Measurements from ENCODE around the gene BICDL2. TPM values are rescaled to one million over a fixed set of nuclear protein-coding genes. Genes with fewer than 3 reads are reported as not detected.

The BICDL2 gene
- total and polyA plus RNA-seq, 2 of the 8 experiments (the other 6 are each of a cell fraction or from before 2014, with no cell fraction given) = 7.3 to 15.9 TPM

GRCh38 chr16:3013491-3013951 lies 23.2 kb downstream of the BICDL2 start (continued):
- TF ChIP-seq SAP30 (IDR thresholded peaks at IDR 0.05; ENCODE audit: insufficient read depth, insufficient replicate concordance, low read length) (no peak), TBP (IDR thresholded peaks at IDR 0.05; ENCODE audit: low read depth, low read length) (no peak), RAD21 (IDR thresholded peaks at IDR 0.05 in 1 of 2, conservative IDR thresholded peaks at IDR 0.05 in 1 of 2; ENCODE audit: low read depth in 2 of 2, low read length in 2 of 2) (peak in 1 of 2 experiments; percentile 30; a peak in 1 of 4 replicates), CTCF (IDR thresholded peaks at IDR 0.05; ENCODE audit: control extremely low read depth in 1 of 3, insufficient read depth in 1 of 3, low read depth in 1 of 3, low read length in 3 of 3) (peak in 2 of 3 experiments; percentile 2 to 13; a peak in 2 of 4 replicates), POLR2AphosphoS5 (IDR thresholded peaks at IDR 0.05; ENCODE audit: low read depth, low read length) (peak; percentile 79; the same call in 1 of the 2 replicates)

All from H1 (cell line).